DOHH2 (cell line): ENCODE data around the gene NRK.

Source experiments
- H3F3A ChIP-seq: fragments of 200-600 bp; sonication (generic), shearing (Covaris generic); 2 replicates; pipeline ENCODE4 v1.6.0; 2016; ENCODE audit warnings: antibody characterized with exemption, mild to moderate bottlenecking; ENCODE audit not compliant: control insufficient read depth, insufficient read depth
- H3K27ac ChIP-seq: fragments of 200-600 bp; sonication (generic); 2 replicates; pipeline ENCODE4 v1.5.1; 2014; ENCODE audit warnings: low read depth, mild to moderate bottlenecking, low read length, moderate library complexity
- H3K27me3 ChIP-seq: fragments of 200-600 bp; sonication (generic); 2 replicates; pipeline ENCODE4 v1.6.1; 2014; ENCODE audit warnings: mild to moderate bottlenecking, low read length, mixed read lengths; ENCODE audit not compliant: control insufficient read depth
- H3K36me3 ChIP-seq: fragments of 200-600 bp; sonication (generic); 2 replicates; pipeline ENCODE4 v1.6.1; 2014; ENCODE audit warnings: mild to moderate bottlenecking, low read length, moderate library complexity, mixed read lengths; ENCODE audit not compliant: control insufficient read depth
- H3K4me1 ChIP-seq: fragments of 200-600 bp; sonication (generic); 2 replicates; pipeline ENCODE4 v1.6.1; 2014; ENCODE audit warnings: mild to moderate bottlenecking, low read length, mixed read lengths; ENCODE audit not compliant: control insufficient read depth
- H3K4me2 ChIP-seq: fragments of 200-600 bp; sonication (generic); 2 replicates; pipeline ENCODE4 v1.6.0; 2014; ENCODE audit warnings: mild to moderate bottlenecking, low read length, moderate library complexity
- H3K4me3 ChIP-seq: fragments of 200-600 bp; sonication (generic); 2 replicates; pipeline ENCODE4 v1.5.1; 2014; ENCODE audit warnings: mild to moderate bottlenecking, low read length, mixed read lengths
- H3K79me2 ChIP-seq: fragments of 200-600 bp; sonication (generic); 2 replicates; pipeline ENCODE4 v1.6.1; 2014; ENCODE audit warnings: mild to moderate bottlenecking, low read length, mixed read lengths; ENCODE audit not compliant: control insufficient read depth
- H3K9me2 ChIP-seq: fragments of 200-600 bp; sonication (generic); replicated peaks from 2 replicates; pipeline ENCODE4 v1.6.1; 2014; ENCODE audit warnings: mild to moderate bottlenecking, low read length, mixed read lengths; ENCODE audit not compliant: control insufficient read depth
- H3K9me3 ChIP-seq: fragments of 200-600 bp; sonication (generic); 2 replicates; pipeline ENCODE4 v1.6.1; 2014; ENCODE audit warnings: antibody characterized with exemption, low read length, mixed read lengths; ENCODE audit not compliant: control insufficient read depth, insufficient read depth
- H4K20me1 ChIP-seq: fragments of 200-600 bp; sonication (generic); 2 replicates; pipeline ENCODE4 v1.6.0; 2014; ENCODE audit warnings: low read depth, mild to moderate bottlenecking, antibody characterized with exemption, low read length, moderate library complexity; ENCODE audit not compliant: control insufficient read depth, insufficient read depth
- EZH2phosphoT487 ChIP-seq: fragments of 200-600 bp; sonication (generic); IDR thresholded peaks from 2 replicates; pipeline ENCODE4 v1.6.1; 2017; ENCODE audit warnings: borderline replicate concordance, mild to moderate bottlenecking, antibody characterized with exemption, low read length, moderate library complexity, mixed read lengths
- TF ChIP-seq, protein P1 (sequence below): fragments of 200-600 bp; sonication (generic); IDR thresholded peaks from one replicate; pipeline ENCODE4 v1.5.1; 2014; ENCODE audit warnings: antibody characterized with exemption, mild to moderate bottlenecking, low read depth, low read length; ENCODE audit not compliant: poor library complexity, severe bottlenecking

NRK gene

GRCh38 chrX:105816517-105816916 is 5.8 kb upstream of the NRK start:
- Histone ChIP-seq H3K9me3 (no peaks in the 10 kb centered on the region), H3K4me1 (no peaks in the 10 kb centered on the region), H3K27ac (no peak overlapping the region), H3K4me2 (no peak overlapping the region), H4K20me1 (no peaks in the 10 kb centered on the region), H3K79me2 (no peaks in the 10 kb centered on the region), H3K36me3 (no peaks in the 10 kb centered on the region), H3K4me3 (no peak overlapping the region), H3K9me2 (no peaks in the 10 kb centered on the region), H3F3A (no peaks in the 10 kb centered on the region), H3K27me3 (no peaks in the 10 kb centered on the region)
- TF ChIP-seq, protein P1, sequence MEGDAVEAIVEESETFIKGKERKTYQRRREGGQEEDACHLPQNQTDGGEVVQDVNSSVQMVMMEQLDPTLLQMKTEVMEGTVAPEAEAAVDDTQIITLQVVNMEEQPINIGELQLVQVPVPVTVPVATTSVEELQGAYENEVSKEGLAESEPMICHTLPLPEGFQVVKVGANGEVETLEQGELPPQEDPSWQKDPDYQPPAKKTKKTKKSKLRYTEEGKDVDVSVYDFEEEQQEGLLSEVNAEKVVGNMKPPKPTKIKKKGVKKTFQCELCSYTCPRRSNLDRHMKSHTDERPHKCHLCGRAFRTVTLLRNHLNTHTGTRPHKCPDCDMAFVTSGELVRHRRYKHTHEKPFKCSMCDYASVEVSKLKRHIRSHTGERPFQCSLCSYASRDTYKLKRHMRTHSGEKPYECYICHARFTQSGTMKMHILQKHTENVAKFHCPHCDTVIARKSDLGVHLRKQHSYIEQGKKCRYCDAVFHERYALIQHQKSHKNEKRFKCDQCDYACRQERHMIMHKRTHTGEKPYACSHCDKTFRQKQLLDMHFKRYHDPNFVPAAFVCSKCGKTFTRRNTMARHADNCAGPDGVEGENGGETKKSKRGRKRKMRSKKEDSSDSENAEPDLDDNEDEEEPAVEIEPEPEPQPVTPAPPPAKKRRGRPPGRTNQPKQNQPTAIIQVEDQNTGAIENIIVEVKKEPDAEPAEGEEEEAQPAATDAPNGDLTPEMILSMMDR, result no peak
- no peak for TF ChIP-seq EZH2phosphoT487

- Histone ChIP-seq H3K27ac (no peak overlapping the region), H3K4me2 (no peak overlapping the region), H3K9me3 (no peaks in the 10 kb centered on the region), H3F3A (no peaks in the 10 kb centered on the region), H4K20me1 (no peaks in the 10 kb centered on the region), H3K4me1 (no peaks in the 10 kb centered on the region), H3K36me3 (no peaks in the 10 kb centered on the region), H3K27me3 (no peaks in the 10 kb centered on the region), H3K9me2 (no peaks in the 10 kb centered on the region), H3K79me2 (no peaks in the 10 kb centered on the region), H3K4me3 (no peak overlapping the region)
- no peak for TF ChIP-seq EZH2phosphoT487
- TF ChIP-seq, protein P1, result no peak
These were observed 2.1 kb upstream of the NRK start for GRCh38 chrX:105820247-105820646.

DNA sequence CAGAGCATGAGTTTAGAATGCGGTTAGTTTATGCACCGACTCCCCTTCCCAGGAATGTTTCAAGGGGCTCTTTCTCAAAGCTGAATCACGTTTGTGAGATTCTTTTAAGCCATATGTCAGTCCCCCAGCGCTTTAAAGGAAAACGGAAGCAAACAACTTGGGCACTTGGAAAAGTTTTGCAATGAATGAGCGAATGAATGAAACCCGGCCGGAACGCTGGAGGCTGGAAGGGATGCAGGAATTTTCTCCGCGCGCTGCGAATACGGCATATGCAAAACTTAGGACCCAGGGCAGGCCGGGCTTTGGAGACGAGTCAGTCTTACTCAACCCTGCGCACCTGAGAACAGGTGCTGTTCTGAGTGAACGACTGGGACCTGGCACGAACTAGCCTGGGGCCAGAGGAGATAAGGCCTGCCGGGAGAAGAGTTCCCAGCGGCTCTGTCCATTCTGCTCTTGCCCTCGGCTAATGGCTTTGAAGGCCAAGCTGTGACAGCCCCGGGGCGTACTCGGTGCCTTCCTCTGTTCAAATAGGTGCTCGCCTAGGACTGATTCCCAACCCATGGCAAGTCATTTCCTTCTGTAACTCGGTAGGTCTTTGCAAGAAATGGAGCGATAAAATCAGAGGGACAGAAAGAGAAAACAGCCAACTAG is 743 bp upstream of the NRK start:
- Histone ChIP-seq H4K20me1 (no peaks in the 10 kb centered on the region), H3K4me3 (no peak overlapping the region), H3K9me3 (no peaks in the 10 kb centered on the region), H3K4me2 (no peak overlapping the region), H3K36me3 (no peaks in the 10 kb centered on the region), H3F3A (no peaks in the 10 kb centered on the region), H3K27me3 (no peaks in the 10 kb centered on the region), H3K9me2 (no peaks in the 10 kb centered on the region), H3K79me2 (no peaks in the 10 kb centered on the region), H3K4me1 (no peaks in the 10 kb centered on the region), H3K27ac (no peak overlapping the region)
- TF ChIP-seq EZH2phosphoT487, result no peak
- TF ChIP-seq, protein P1, result no peak
